KMS-11 (cell line): ENCODE results near the gene GRSF1.

Experiments used
- H2AFZ ChIP-seq: fragments of 200-600 bp; sonication (generic); 2 replicates; pipeline ENCODE4 v1.6.1; 2016; ENCODE audit warnings: antibody characterized with exemption, mixed run types, low read depth
- H3K27ac ChIP-seq: fragments of 200-600 bp; sonication (generic); 2 replicates; pipeline ENCODE4 v1.6.1; 2016; ENCODE audit warnings: mild to moderate bottlenecking, mixed run types
- H3K27me3 ChIP-seq: fragments of 200-600 bp; sonication (generic); 2 replicates; pipeline ENCODE4 v1.6.1; 2017; ENCODE audit warnings: mild to moderate bottlenecking, low read depth, mixed run types, moderate library complexity; ENCODE audit not compliant: insufficient read depth
- H3K36me3 ChIP-seq: fragments of 200-600 bp; sonication (generic); 2 replicates; pipeline ENCODE4 v1.6.1; 2017; ENCODE audit warnings: mild to moderate bottlenecking, mixed run types; ENCODE audit not compliant: insufficient read depth
- H3K4me1 ChIP-seq: fragments of 200-600 bp; sonication (generic); 2 replicates; pipeline ENCODE4 v1.6.1; 2016; ENCODE audit warnings: mild to moderate bottlenecking, low read depth, mixed run types; ENCODE audit not compliant: poor library complexity, severe bottlenecking
- H3K4me2 ChIP-seq: fragments of 200-600 bp; sonication (generic); 2 replicates; pipeline ENCODE4 v1.7.0; 2016; ENCODE audit warnings: mild to moderate bottlenecking, mixed run types
- H3K4me3 ChIP-seq: fragments of 200-600 bp; sonication (generic); IDR thresholded peaks from 2 replicates; pipeline ENCODE4 v1.6.1; 2017; ENCODE audit warnings: low read depth, low read length, mixed read lengths; ENCODE audit not compliant: insufficient read depth
- H3K79me2 ChIP-seq: fragments of 200-600 bp; sonication (generic); 2 replicates; pipeline ENCODE4 v1.6.1; 2016; ENCODE audit warnings: low read depth, mixed run types; ENCODE audit not compliant: insufficient read depth
- H3K9ac ChIP-seq: fragments of 200-600 bp; sonication (generic); 2 replicates; pipeline ENCODE4 v1.6.1; 2016; ENCODE audit warnings: mild to moderate bottlenecking, mixed run types
- H4K20me1 ChIP-seq: fragments of 200-600 bp; sonication (generic); 2 replicates; pipeline ENCODE4 v1.6.1; 2016; ENCODE audit warnings: mild to moderate bottlenecking, mixed run types; ENCODE audit not compliant: insufficient read depth
- TF ChIP-seq, protein P1 (sequence below): fragments of 200-600 bp; sonication (generic); conservative IDR thresholded peaks from 2 replicates; pipeline ENCODE4 v1.6.1; 2017; ENCODE audit warnings: low read depth, mild to moderate bottlenecking, antibody characterized with exemption, low read length, moderate library complexity, mixed read lengths

GRSF1 gene

GRCh38 chr4:70859066-70859465, 19.4 kb upstream of the GRSF1 start:
- no peaks in the 10 kb centered on the region for H3K27me3 ChIP-seq
- TF ChIP-seq, protein P1, sequence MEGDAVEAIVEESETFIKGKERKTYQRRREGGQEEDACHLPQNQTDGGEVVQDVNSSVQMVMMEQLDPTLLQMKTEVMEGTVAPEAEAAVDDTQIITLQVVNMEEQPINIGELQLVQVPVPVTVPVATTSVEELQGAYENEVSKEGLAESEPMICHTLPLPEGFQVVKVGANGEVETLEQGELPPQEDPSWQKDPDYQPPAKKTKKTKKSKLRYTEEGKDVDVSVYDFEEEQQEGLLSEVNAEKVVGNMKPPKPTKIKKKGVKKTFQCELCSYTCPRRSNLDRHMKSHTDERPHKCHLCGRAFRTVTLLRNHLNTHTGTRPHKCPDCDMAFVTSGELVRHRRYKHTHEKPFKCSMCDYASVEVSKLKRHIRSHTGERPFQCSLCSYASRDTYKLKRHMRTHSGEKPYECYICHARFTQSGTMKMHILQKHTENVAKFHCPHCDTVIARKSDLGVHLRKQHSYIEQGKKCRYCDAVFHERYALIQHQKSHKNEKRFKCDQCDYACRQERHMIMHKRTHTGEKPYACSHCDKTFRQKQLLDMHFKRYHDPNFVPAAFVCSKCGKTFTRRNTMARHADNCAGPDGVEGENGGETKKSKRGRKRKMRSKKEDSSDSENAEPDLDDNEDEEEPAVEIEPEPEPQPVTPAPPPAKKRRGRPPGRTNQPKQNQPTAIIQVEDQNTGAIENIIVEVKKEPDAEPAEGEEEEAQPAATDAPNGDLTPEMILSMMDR, result no peak
- H3K4me3 ChIP-seq, result no peak overlapping the region

DNA sequence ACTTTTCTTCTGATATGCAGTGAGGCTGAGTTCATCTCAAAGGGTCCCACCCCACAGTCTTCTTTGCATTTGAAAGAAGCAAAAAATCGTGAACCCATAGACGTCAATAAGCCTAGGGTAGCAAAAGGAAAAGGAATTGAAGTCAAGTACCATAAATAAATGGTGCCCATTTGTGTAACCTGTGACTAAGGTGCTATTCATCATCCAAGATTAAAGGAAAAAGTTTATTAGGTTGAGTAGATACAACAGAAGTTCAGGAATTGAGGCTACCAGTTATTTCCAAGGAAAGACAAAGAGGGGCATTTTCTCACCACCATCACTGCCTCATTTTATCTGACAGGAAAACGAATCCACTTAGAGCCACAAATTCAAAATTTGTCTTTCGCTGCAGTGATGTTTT, 18.8 kb upstream of the GRSF1 start:
- Histone ChIP-seq H3K9ac (no peak overlapping the region), H3K4me1 (no peaks in the 10 kb centered on the region), H3K27ac (no peak overlapping the region), H4K20me1 (no peaks in the 10 kb centered on the region), H3K79me2 (no peaks in the 10 kb centered on the region), H3K36me3 (no peaks in the 10 kb centered on the region), H3K4me2 (no peak overlapping the region), H2AFZ (no peak overlapping the region), H3K4me3 (no peak overlapping the region), H3K27me3 (no peaks in the 10 kb centered on the region)
- TF ChIP-seq, protein P1, result no peak

More at GRCh38 chr4:70859066-70859465, 19.4 kb upstream of the GRSF1 start:
- Histone ChIP-seq H3K4me1 (no peaks in the 10 kb centered on the region), H4K20me1 (no peaks in the 10 kb centered on the region), H3K27ac (no peak overlapping the region), H3K4me2 (no peak overlapping the region), H3K9ac (no peak overlapping the region), H3K36me3 (no peaks in the 10 kb centered on the region), H3K79me2 (no peaks in the 10 kb centered on the region), H2AFZ (no peak overlapping the region)

GRCh38 chr4:70855464-70855863, 15.8 kb upstream of the GRSF1 start:
- Histone ChIP-seq H2AFZ (no peak overlapping the region), H3K36me3 (no peaks in the 10 kb centered on the region), H3K79me2 (no peaks in the 10 kb centered on the region), H3K9ac (no peak overlapping the region), H3K4me3 (no peak overlapping the region), H3K27me3 (no peaks in the 10 kb centered on the region), H3K4me2 (no peak overlapping the region), H3K27ac (no peak overlapping the region), H4K20me1 (no peaks in the 10 kb centered on the region), H3K4me1 (no peaks in the 10 kb centered on the region)
- TF ChIP-seq, protein P1, result no peak

GRCh38 chr4:70849291-70849690, 9.6 kb upstream of the GRSF1 start:
- no peak overlapping the region for H3K4me2 ChIP-seq
- H3K9ac ChIP-seq, result no peak overlapping the region
- no peaks in the 10 kb centered on the region for H4K20me1 ChIP-seq
- no peak overlapping the region for H3K27ac ChIP-seq
- TF ChIP-seq, protein P1, result no peak
- no peaks in the 10 kb centered on the region for H3K79me2 ChIP-seq
- H3K4me1 ChIP-seq, result no peaks in the 10 kb centered on the region
- H3K4me3 ChIP-seq, result no peak overlapping the region
- H3K27me3 ChIP-seq, result no peaks in the 10 kb centered on the region
- H2AFZ ChIP-seq, result no peak overlapping the region
- H3K36me3 ChIP-seq, result no peaks in the 10 kb centered on the region
